HepG2 (cell line): ENCODE data around the gene EPB41L5. TPM values are rescaled to one million over a fixed set of nuclear protein-coding genes. Genes with fewer than 3 reads are reported as not detected.

Experiments
- ATAC-seq: fragments of 200-7000 bp; cut with Tn5 transposase; 3 replicates; pipeline ENCODE4 v1.9.1; 2020; ENCODE audit warnings: mild to moderate bottlenecking, moderate library complexity
- BruUV-seq: library from RNA; stranded (reverse); fragments of 400-500 nt; replicated peaks from 2 replicates; lab custom pipeline; 2021; lab: Mats Ljungman, UMichigan
- CTCF ChIA-PET: fragments of 300-600 bp; formaldehyde crosslinking; extraction: SDS; loops from one replicate; lab custom pipeline; 2021; ENCODE audit warnings: low total read pairs, inconsistent platforms, low intra/inter-chr PET ratio; lab: Yijun Ruan, JAX
- POLR2A ChIA-PET: fragments of 350-600 bp; sonication (Branson Sonifier 250); formaldehyde crosslinking; loops from one replicate; lab custom pipeline; 2020; ENCODE audit warnings: antibody characterized with exemption, inconsistent platforms; lab: Yijun Ruan, JAX
- DNase-seq: peaks from one replicate; pipeline ENCODE4 v3.0.0-alpha.2; 2015; ENCODE audit warnings: low spot score
- FAIRE-seq: peaks from 3 replicates; lab custom pipeline; 2011; peaks lifted over from hg19 to GRCh38; lab: Jason Lieb, UNC
- H2AFZ ChIP-seq: one replicate; pipeline ENCODE4 v1.6.1; 2011; ENCODE audit warnings: low read length, inconsistent platforms
- H3K27ac ChIP-seq: fragments of 300-600 bp; 3 replicates; pipeline ENCODE4 v1.8.0; 2011; ENCODE audit warnings: mixed run types, mild to moderate bottlenecking, mixed read lengths, low read length, inconsistent platforms; ENCODE audit not compliant: insufficient read depth; ENCODE audit errors: extremely low read length
- H3K27me3 ChIP-seq, 2 experiments: fragments of 200-600 bp in 1 of 2; 2 replicates in 1 of 2; 3 replicates in 1 of 2; pipeline versions ENCODE4 v1.6.0 to v1.8.0; 2011; ENCODE audit warnings: low read length in 2 of 2, mild to moderate bottlenecking in 2 of 2, moderate library complexity in 2 of 2, inconsistent platforms in 1 of 2; ENCODE audit not compliant: insufficient read depth in 2 of 2, control insufficient read depth in 1 of 2
- H3K36me3 ChIP-seq, 2 experiments: fragments of 200-600 bp in 1 of 2; replicated peaks in 1 of 2; 2 replicates in 1 of 2; 3 replicates in 1 of 2; pipeline versions ENCODE4 v1.5.1 to v1.8.0; 2011; ENCODE audit warnings: low read length in 2 of 2, inconsistent platforms in 1 of 2; ENCODE audit not compliant: insufficient read depth in 2 of 2, control insufficient read depth in 1 of 2
- H3K4me1 ChIP-seq: 2 replicates; pipeline ENCODE4 v1.5.1; 2012; ENCODE audit warnings: low read length, inconsistent platforms; ENCODE audit not compliant: insufficient read depth
- H3K4me2 ChIP-seq: 2 replicates; pipeline ENCODE4 v1.6.0; 2011; ENCODE audit warnings: low read depth, low read length, inconsistent platforms
- H3K4me3 ChIP-seq, 3 experiments: fragments of 200-600 bp in 1 of 3; sonication (generic), shearing (Covaris generic) in 1 of 3; replicated peaks in 1 of 3; 2 replicates each; pipeline ENCODE4 v1.5.1; 2011 to 2016; ENCODE audit warnings: low read length in 3 of 3, inconsistent platforms in 2 of 3, low read depth in 2 of 3, mild to moderate bottlenecking in 2 of 3, control low read depth in 1 of 3, mixed read lengths in 1 of 3; ENCODE audit not compliant: insufficient read depth in 1 of 3
- H3K79me2 ChIP-seq: one replicate; pipeline ENCODE4 v1.6.1; 2011; ENCODE audit warnings: low read length, inconsistent platforms; ENCODE audit not compliant: insufficient read depth
- H3K9ac ChIP-seq: 2 replicates; pipeline ENCODE4 v1.6.0; 2011; ENCODE audit warnings: mild to moderate bottlenecking, low read depth, low read length, inconsistent platforms; ENCODE audit not compliant: insufficient read depth
- H3K9me3 ChIP-seq: 2 replicates; pipeline ENCODE4 v1.5.1; 2012; ENCODE audit warnings: mild to moderate bottlenecking, low read length
- H4K20me1 ChIP-seq: 2 replicates; pipeline ENCODE4 v1.6.0; 2011; ENCODE audit warnings: inconsistent platforms, mild to moderate bottlenecking, low read length, moderate library complexity; ENCODE audit not compliant: insufficient read depth
- AHR ChIP-seq: IDR thresholded peaks from 2 replicates; pipeline ENCODE4 v1.6.1; 2018; ENCODE audit warnings: missing genetic modification reagents, missing compliant biosample characterization
- CC2D1A ChIP-seq: sonication (generic); formaldehyde crosslinking; IDR thresholded peaks from 2 replicates; pipeline ENCODE4 v1.8.1; 2023; ENCODE audit warnings: mild to moderate bottlenecking, missing genetic modification reagents
- DPF2 ChIP-seq: sonication (generic); formaldehyde crosslinking; IDR thresholded peaks from 2 replicates; pipeline ENCODE4 v1.4.0; 2020; ENCODE audit warnings: mild to moderate bottlenecking, low read depth, missing genetic modification reagents, borderline replicate concordance
- KLF16 ChIP-seq, 2 experiments: sonication (generic) in 1 of 2; formaldehyde crosslinking in 1 of 2; IDR thresholded peaks; 2 replicates each; pipeline versions ENCODE4 v1.6.1 to v1.8.0; 2016 to 2023; ENCODE audit warnings: missing genetic modification reagents in 2 of 2, missing compliant biosample characterization in 1 of 2
- RNF2 ChIP-seq: fragments of 450-650 bp; conservative IDR thresholded peaks from 2 replicates; pipeline ENCODE4 v1.6.1; 2016; ENCODE audit warnings: low read depth
- SAFB2 ChIP-seq: sonication (generic); formaldehyde crosslinking; IDR thresholded peaks from 2 replicates; pipeline ENCODE4 v1.5.1; 2020; ENCODE audit warnings: missing genetic modification reagents, low read depth, mild to moderate bottlenecking, borderline replicate concordance
- ZBTB20 ChIP-seq: sonication (generic); formaldehyde crosslinking; IDR thresholded peaks from 2 replicates; pipeline ENCODE4 v1.8.1; 2023; ENCODE audit warnings: missing genetic modification reagents, low read depth, mild to moderate bottlenecking, borderline replicate concordance
- ZBTB3 ChIP-seq: sonication (generic); formaldehyde crosslinking; IDR thresholded peaks from 2 replicates; pipeline ENCODE4 v1.4.0; 2020; ENCODE audit warnings: low read depth, mild to moderate bottlenecking, moderate library complexity, missing genetic modification reagents, borderline replicate concordance
- ZNF225 ChIP-seq: sonication (generic); formaldehyde crosslinking; IDR thresholded peaks from 2 replicates; pipeline ENCODE4 v1.4.0; 2020; ENCODE audit warnings: mild to moderate bottlenecking, missing genetic modification reagents
- ZNF670 ChIP-seq: sonication (generic); formaldehyde crosslinking; IDR thresholded peaks from 2 replicates; pipeline ENCODE4 v1.8.0; 2022; ENCODE audit warnings: mild to moderate bottlenecking, missing genetic modification reagents, borderline replicate concordance
- WGBS: methylation state at CpG from one replicate; pipeline ENCODE4 v1.1.6; 2017; ENCODE audit warnings: low lambda C conversion rate; 5-methylcytosine and 5-hydroxymethylcytosine counted together
- in situ Hi-C: cut with HindIII; loops from 2 replicates; pipeline ENCODE4 v1.10.0; 2017; ENCODE audit warnings: low pct_unique_long_range_greater_than_20kb; ENCODE audit not compliant: extremely low pct_ligation_motif_present
- intact Hi-C: fragments of 100-400 bp; cut with micrococcal nuclease; formaldehyde crosslinking; loops from one replicate; pipeline ENCODE4 v1.10.0; 2022; ENCODE audit not compliant: unreplicated experiment
- polyA plus RNA-seq, 8 experiments: library from polyadenylated mRNA; depleted of rRNA in 3 of 8; stranded (reverse) in 7 of 8; unstranded in 1 of 8; fragments of >200 nt; fragmentation: Illumina TruSeq in 4 of 8; extraction: Trizol in 4 of 8; gene quantifications; 2 replicates each; pipeline versions ENCODE4 v1.2.1 to v1.2.3, GENCODE V29; 2011 to 2016; ENCODE audit warnings: low read depth in 4 of 8, missing spikeins in 1 of 8, mixed read lengths in 1 of 8; ENCODE audit not compliant: insufficient read depth in 1 of 8
- total RNA-seq, 5 experiments: library from RNA; depleted of rRNA; stranded (reverse); fragments of >200 nt; fragmentation: Illumina TruSeq; extraction: Trizol; gene quantifications; 2 replicates each; pipeline ENCODE4 v1.2.3, GENCODE V29; 2016; ENCODE audit warnings: low read depth in 1 of 5
- TF ChIP-seq, protein P1 (sequence below): IDR thresholded peaks from 2 replicates; pipeline ENCODE4 v1.6.1; 2016; ENCODE audit warnings: missing compliant biosample characterization, missing genetic modification reagents, borderline replicate concordance
- TF ChIP-seq, protein P2 (sequence below): sonication (generic); formaldehyde crosslinking; IDR thresholded peaks from 2 replicates; pipeline ENCODE4 v1.5.0; 2020; ENCODE audit warnings: mild to moderate bottlenecking, missing genetic modification reagents
- TF ChIP-seq, protein P3 (sequence below): sonication (generic); formaldehyde crosslinking; IDR thresholded peaks from 2 replicates; pipeline ENCODE4 v1.8.0; 2023; ENCODE audit warnings: mild to moderate bottlenecking, missing genetic modification reagents
- TF ChIP-seq, protein P4 (sequence below): IDR thresholded peaks from 2 replicates; pipeline ENCODE4 v1.6.1; 2016
- TF ChIP-seq, protein P5 (sequence below): sonication (generic); formaldehyde crosslinking; conservative IDR thresholded peaks from 2 replicates; pipeline ENCODE4 v1.4.0; 2020; ENCODE audit warnings: missing genetic modification reagents

EPB41L5 gene
- total and polyA plus RNA-seq, 2 of the 13 experiments (the other 11 are each of a cell fraction or from before 2014, with no cell fraction given), result 40.5 to 47.5 TPM

DNA sequence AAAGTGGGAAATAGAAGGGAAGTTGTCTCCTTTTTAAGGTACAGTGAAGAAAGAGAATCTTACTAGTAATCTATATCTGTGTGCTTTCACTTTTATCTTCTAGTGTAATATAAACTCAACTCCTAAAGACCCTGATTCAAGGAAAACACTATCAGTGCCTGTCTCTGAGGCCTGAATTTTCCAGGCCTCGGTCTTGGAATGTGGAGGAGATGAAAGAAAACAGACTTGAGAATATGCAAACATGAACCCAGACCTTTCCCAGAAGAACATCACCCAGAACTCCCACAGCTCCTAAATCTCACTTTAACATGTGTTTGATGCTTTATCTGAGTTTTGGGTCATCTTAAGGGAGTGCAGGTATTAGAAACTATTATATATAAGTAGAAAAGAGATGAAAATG is 51.8 kb downstream of the EPB41L5 start:
- no peak for DNase-seq
- ATAC-seq, result no peak
- no peaks in the 10 kb centered on the region for H4K20me1 ChIP-seq
- BruUV-seq, result no TSS peak
- H3K27me3 ChIP-seq, result no peaks in the 10 kb centered on the region
- peaks cover 9% of the 10 kb centered on the region for H3K79me2 ChIP-seq
- no peak for FAIRE-seq
- 60% methylated on average over 1 of the region's 1 CpG for WGBS
- in situ Hi-C loops, result no loop called here
- no peak overlapping the region for H3K27ac ChIP-seq
- ChIA-PET CTCF (no interaction called here), POLR2A (no interaction called here)
- TF ChIP-seq RNF2 (no peak), ZBTB3 (CRISPR knock-in tag) (no peak), ZBTB20 (CRISPR knock-in tag) (no peak), CC2D1A (CRISPR knock-in tag) (no peak), KLF16 (CRISPR knock-in tag; IDR thresholded peaks at IDR 0.05) (no peak), ZNF225 (CRISPR knock-in tag) (no peak), SAFB2 (CRISPR knock-in tag) (no peak), DPF2 (no peak), ZNF670 (CRISPR knock-in tag) (no peak), AHR (CRISPR knock-in tag) (no peak)
- TF ChIP-seq, protein P1, sequence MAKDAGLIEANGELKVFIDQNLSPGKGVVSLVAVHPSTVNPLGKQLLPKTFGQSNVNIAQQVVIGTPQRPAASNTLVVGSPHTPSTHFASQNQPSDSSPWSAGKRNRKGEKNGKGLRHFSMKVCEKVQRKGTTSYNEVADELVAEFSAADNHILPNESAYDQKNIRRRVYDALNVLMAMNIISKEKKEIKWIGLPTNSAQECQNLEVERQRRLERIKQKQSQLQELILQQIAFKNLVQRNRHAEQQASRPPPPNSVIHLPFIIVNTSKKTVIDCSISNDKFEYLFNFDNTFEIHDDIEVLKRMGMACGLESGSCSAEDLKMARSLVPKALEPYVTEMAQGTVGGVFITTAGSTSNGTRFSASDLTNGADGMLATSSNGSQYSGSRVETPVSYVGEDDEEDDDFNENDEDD, result no peak
- TF ChIP-seq, protein P2, sequence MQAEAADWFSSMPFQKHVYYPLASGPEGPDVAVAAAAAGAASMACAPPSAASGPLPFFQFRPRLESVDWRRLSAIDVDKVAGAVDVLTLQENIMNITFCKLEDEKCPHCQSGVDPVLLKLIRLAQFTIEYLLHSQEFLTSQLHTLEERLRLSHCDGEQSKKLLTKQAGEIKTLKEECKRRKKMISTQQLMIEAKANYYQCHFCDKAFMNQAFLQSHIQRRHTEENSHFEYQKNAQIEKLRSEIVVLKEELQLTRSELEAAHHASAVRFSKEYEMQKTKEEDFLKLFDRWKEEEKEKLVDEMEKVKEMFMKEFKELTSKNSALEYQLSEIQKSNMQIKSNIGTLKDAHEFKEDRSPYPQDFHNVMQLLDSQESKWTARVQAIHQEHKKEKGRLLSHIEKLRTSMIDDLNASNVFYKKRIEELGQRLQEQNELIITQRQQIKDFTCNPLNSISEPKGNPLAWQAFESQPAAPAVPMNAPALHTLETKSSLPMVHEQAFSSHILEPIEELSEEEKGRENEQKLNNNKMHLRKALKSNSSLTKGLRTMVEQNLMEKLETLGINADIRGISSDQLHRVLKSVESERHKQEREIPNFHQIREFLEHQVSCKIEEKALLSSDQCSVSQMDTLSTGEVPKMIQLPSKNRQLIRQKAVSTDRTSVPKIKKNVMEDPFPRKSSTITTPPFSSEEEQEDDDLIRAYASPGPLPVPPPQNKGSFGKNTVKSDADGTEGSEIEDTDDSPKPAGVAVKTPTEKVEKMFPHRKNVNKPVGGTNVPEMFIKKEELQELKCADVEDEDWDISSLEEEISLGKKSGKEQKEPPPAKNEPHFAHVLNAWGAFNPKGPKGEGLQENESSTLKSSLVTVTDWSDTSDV, result no peak
- TF ChIP-seq, protein P3, sequence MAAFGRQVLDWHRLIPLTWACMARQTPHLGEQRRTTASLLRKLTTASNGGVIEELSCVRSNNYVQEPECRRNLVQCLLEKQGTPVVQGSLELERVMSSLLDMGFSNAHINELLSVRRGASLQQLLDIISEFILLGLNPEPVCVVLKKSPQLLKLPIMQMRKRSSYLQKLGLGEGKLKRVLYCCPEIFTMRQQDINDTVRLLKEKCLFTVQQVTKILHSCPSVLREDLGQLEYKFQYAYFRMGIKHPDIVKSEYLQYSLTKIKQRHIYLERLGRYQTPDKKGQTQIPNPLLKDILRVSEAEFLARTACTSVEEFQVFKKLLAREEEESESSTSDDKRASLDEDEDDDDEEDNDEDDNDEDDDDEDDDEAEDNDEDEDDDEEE (CRISPR knock-in tag), result no peak
- TF ChIP-seq, protein P4, sequence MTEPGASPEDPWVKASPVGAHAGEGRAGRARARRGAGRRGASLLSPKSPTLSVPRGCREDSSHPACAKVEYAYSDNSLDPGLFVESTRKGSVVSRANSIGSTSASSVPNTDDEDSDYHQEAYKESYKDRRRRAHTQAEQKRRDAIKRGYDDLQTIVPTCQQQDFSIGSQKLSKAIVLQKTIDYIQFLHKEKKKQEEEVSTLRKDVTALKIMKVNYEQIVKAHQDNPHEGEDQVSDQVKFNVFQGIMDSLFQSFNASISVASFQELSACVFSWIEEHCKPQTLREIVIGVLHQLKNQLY (CRISPR knock-in tag), result no peak
- TF ChIP-seq, protein P5, sequence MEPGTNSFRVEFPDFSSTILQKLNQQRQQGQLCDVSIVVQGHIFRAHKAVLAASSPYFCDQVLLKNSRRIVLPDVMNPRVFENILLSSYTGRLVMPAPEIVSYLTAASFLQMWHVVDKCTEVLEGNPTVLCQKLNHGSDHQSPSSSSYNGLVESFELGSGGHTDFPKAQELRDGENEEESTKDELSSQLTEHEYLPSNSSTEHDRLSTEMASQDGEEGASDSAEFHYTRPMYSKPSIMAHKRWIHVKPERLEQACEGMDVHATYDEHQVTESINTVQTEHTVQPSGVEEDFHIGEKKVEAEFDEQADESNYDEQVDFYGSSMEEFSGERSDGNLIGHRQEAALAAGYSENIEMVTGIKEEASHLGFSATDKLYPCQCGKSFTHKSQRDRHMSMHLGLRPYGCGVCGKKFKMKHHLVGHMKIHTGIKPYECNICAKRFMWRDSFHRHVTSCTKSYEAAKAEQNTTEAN (CRISPR knock-in tag), result no peak
- no peak overlapping the region for H3K4me3 ChIP-seq
- H2AFZ ChIP-seq, result no peak overlapping the region
- H3K9me3 ChIP-seq, result no peaks in the 10 kb centered on the region
- peaks cover 74% of the 10 kb centered on the region for H3K4me1 ChIP-seq
- H3K9ac ChIP-seq, result no peak overlapping the region
- intact Hi-C loops, result loop anchor here (5.0 kb wide), 1 partner anchor 52 kb away; the partner anchor contains the start of gene EPB41L5
- H3K4me2 ChIP-seq, result no peak overlapping the region
- peaks cover 0 to 2% of the 10 kb centered on the region in 2 experiments; a peak in 1 of 5 replicates for H3K36me3 ChIP-seq
